ENCODE measurements around the gene ANKFN1. TPM values are rescaled to one million over a fixed set of nuclear protein-coding genes. Genes with fewer than 3 reads are reported as not detected.

ANKFN1 gene
- total RNA-seq, 4 donors from 2014 or later = 0.40 TPM; not detected in 3

GRCh38 chr17:56291226-56291805 lies 138.0 kb downstream of the ANKFN1 start:
- no peaks in the 10 kb centered on the region for H3K27me3 ChIP-seq
- H3K4me1 ChIP-seq = peaks cover 0 to 20% (median 7%) of the 10 kb centered on the region in 4 donors
- no peaks in the 10 kb centered on the region for H3K9me3 ChIP-seq
- 83% methylated on average over 1 of the region's 1 CpG for WGBS
- no peak overlapping the region for H3K4me3 ChIP-seq
- no peak for DNase-seq (ENCODE audit: extremely low spot score)
- H3K27ac ChIP-seq (replicated peaks in 1 of 4) = no peak overlapping the region
- intact Hi-C loops (cut with DNase I) = loop anchor here (5.0 to 10.0 kb wide), 2 partner anchors 57 to 439 kb away; no protein-coding TSS in a partner anchor
- TF ChIP-seq EP300 (IDR thresholded peaks at IDR 0.05) = no peak
- no peak for TF ChIP-seq CTCF (IDR thresholded peaks at IDR 0.05)
- no peak for TF ChIP-seq POLR2A (IDR thresholded peaks at IDR 0.05; ENCODE audit: low read depth)
- TF ChIP-seq POLR2AphosphoS5 (IDR thresholded peaks at IDR 0.05) = no peak
- H3K36me3 ChIP-seq = no peaks in the 10 kb centered on the region

- TF ChIP-seq POLR2A (IDR thresholded peaks at IDR 0.05; ENCODE audit: low read depth) (no peak), CTCF (IDR thresholded peaks at IDR 0.05) (no peak), POLR2AphosphoS5 (IDR thresholded peaks at IDR 0.05) (no peak), EP300 (IDR thresholded peaks at IDR 0.05) (no peak)
- WGBS = 29% methylated on average over 1 of the region's 1 CpG
- H3K4me3 ChIP-seq = no peak overlapping the region
Observed at GRCh38 chr17:56292010-56292409, 138.7 kb downstream of the ANKFN1 start.

GRCh38 chr17:56292578-56292977 lies 139.3 kb downstream of the ANKFN1 start:
- H3K9me3 ChIP-seq = no peaks in the 10 kb centered on the region
- intact Hi-C loops (cut with DNase I) = loop anchor here (5.0 to 10.0 kb wide), 2 partner anchors 58 to 440 kb away; no protein-coding TSS in a partner anchor
- H3K4me3 ChIP-seq = no peak overlapping the region
- no peak overlapping the region for H3K27ac ChIP-seq (replicated peaks in 1 of 4)
- no peaks in the 10 kb centered on the region for H3K27me3 ChIP-seq
- no peak for TF ChIP-seq POLR2A (IDR thresholded peaks at IDR 0.05; ENCODE audit: low read depth)
- no peak for TF ChIP-seq CTCF (IDR thresholded peaks at IDR 0.05)
- no peak for TF ChIP-seq EP300 (IDR thresholded peaks at IDR 0.05)
- TF ChIP-seq POLR2AphosphoS5 (IDR thresholded peaks at IDR 0.05) = no peak
- peak; percentile 37 for DNase-seq (ENCODE audit: extremely low spot score)
- H3K4me1 ChIP-seq = peaks cover 0 to 20% (median 7%) of the 10 kb centered on the region in 4 donors
- no peaks in the 10 kb centered on the region for H3K36me3 ChIP-seq

More at GRCh38 chr17:56292010-56292409, 138.7 kb downstream of the ANKFN1 start:
- Histone ChIP-seq H3K27ac (replicated peaks in 1 of 4) (no peak overlapping the region), H3K4me1 (peaks cover 0 to 20% (median 7%) of the 10 kb centered on the region in 4 donors), H3K27me3 (no peaks in the 10 kb centered on the region), H3K9me3 (no peaks in the 10 kb centered on the region), H3K36me3 (no peaks in the 10 kb centered on the region)
- intact Hi-C loops (cut with DNase I) = loop anchor here (5.0 to 10.0 kb wide), 2 partner anchors 57 to 440 kb away; no protein-coding TSS in a partner anchor
- peak; percentile 26 for DNase-seq (ENCODE audit: extremely low spot score)

GRCh38 chr17:56297184-56297583 lies 143.9 kb downstream of the ANKFN1 start:
- WGBS = 28% methylated on average over 7 of the region's 7 CpGs

More at GRCh38 chr17:56297184-56297583, 143.9 kb downstream of the ANKFN1 start:
- intact Hi-C loops (cut with DNase I) = loop anchor here (10.0 kb wide), 1 partner anchor 62 kb away; no protein-coding TSS in a partner anchor
- Histone ChIP-seq H3K4me1 (peaks cover 0 to 4% (median under 1%) of the 10 kb centered on the region in 4 donors), H3K4me3 (no peak overlapping the region), H3K27ac (replicated peaks in 1 of 4) (no peak overlapping the region), H3K27me3 (peaks cover 0 to 3% (median 0%) of the 10 kb centered on the region in 4 donors), H3K9me3 (no peaks in the 10 kb centered on the region), H3K36me3 (no peaks in the 10 kb centered on the region)
- TF ChIP-seq POLR2AphosphoS5 (IDR thresholded peaks at IDR 0.05) = no peak
- TF ChIP-seq CTCF (IDR thresholded peaks at IDR 0.05) = no peak
- TF ChIP-seq POLR2A (IDR thresholded peaks at IDR 0.05; ENCODE audit: low read depth) = no peak
- TF ChIP-seq EP300 (IDR thresholded peaks at IDR 0.05) = no peak
- peak; percentile 64 for DNase-seq (ENCODE audit: extremely low spot score)
